ENCODE data around the gene UTS2B. TPM values are rescaled to one million over a fixed set of nuclear protein-coding genes. Genes with fewer than 3 reads are reported as not detected.
"Not testable (repeated sequence)": the region's sequence is repeated elsewhere in the genome, so short reads cannot be mapped to it uniquely, and the experiment has no call there.

Gene UTS2B
- total RNA-seq, 1 donor from 2014 or later, result 0.15 TPM

DNA sequence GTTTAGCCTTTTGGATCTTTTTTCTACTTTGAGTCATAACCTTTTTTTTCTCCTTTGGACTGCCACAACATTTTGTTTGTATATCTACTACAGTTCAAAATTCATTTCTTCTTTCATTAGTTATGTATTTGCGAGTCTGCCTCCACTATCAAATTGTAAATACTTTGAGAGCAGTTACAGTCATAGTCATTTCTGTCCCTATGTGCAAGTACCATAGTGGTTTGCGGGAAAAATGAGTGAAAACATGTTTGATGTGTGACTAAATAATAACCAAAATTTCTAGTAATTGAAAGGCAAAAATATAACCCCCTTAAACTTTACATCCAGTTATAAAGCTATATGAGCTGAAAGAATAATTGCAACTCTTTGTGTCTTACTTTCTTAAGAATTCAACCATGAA, 46.9 kb downstream of the UTS2B start:
- no peak for ATAC-seq
- DNase-seq (ENCODE audit: low spot score), result no peak

DNA sequence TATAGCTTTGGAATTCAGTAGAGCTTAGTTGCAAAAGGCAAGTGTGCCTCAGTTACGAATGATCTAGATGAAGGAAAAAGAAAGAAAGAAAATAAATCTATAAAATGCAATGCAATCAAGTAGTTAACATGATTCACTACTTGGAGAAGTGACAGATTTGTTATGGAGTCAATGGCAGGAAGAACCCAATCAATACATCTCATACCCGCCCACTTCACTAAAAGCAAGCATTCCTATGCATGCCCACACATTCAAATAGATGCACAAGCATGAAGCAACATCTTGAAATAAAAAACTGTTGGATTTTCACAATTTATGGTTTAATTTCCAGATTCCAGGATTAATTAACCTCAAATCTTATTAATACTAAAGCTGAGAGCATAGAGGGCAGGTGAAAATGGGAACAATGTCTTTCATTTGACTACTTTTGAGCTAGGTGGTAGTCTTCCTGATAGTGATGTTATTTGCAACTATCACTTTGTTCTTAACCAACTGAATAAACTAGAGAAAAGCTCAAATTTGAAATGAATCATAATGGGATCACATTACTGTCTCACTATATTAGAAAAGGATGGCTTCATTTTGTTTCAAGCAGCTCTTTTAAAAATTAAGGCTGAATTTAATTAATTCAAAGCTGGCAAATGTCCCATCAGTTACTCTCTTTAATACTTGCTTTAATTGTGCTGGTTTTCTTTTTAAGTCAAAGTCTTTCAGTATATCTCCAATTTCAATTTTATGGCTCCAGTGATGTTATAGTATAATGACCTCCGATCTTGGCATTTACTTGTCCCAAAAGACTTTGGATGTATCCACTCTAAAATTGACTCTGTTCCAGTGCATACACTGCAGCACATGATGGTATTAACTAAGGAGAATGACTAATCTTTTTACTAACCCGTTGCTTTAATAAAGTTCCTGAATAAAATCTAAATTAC, 47.8 kb downstream of the UTS2B start:
- ATAC-seq (peak; percentile 44), DNase-seq (ENCODE audit: low spot score) (no peak)

DNA sequence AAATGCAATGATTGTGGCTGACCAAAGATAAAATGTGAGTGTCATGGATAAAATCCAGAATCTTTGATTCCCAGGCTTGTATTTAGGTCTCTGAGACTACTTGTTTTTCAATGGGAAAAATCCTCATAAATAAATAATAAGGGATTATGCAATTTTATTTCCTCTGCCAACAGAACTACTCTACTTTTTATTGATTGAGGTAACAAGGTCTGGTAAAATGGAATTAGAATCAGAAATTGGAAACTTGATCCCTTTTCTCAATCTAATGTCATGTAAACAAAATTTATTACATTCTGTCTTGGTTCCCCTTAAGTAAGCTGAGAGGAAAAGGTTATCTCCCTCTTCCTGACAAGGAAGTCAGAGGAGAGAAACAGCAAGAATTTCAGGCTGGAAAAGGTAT, 49.4 kb downstream of the UTS2B start:
- ATAC-seq (peak; percentile 41), DNase-seq (ENCODE audit: low spot score) (no peak)

DNA sequence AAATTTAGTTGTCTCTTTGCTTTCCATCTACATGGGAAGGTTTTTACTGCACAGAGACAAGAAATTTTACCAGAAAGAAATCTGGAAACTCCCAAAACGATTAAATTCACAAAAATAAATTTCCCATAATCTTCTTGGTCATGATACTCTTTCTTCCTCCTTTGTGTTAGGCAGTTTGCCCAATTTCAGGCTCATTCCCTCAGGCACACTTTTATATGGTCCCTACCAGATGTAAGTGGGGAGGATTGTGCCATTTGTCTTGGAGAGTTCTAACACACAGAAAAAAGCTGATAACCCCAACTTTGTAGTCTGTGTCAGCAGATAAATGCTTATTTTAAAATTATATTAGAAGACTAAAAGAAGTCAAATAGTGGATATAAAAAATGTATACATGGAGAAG, 50.2 kb downstream of the UTS2B start:
- ATAC-seq (no peak), DNase-seq (ENCODE audit: low spot score) (no peak)

DNA sequence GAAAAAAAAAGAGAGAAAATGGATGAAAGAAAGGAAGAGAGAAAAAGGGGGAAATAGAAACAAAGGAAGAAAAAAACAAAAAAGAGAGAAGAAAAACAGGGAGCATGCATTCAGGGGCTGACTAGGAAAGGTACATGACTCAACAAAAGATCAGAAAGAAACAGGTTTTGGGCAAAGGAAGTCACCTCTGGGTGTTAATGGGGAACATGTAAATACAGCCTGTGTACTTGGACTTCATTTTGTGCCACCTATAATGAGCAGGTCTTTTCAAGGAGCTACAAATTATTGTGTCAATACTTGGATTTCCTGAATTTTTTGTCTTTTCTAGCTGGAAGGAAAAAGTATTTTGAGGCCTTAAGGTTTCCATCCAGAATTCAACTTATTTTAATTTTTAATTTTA, 54.6 kb downstream of the UTS2B start:
- DNase-seq (ENCODE audit: low spot score) (no peak), ATAC-seq (no peak)

DNA sequence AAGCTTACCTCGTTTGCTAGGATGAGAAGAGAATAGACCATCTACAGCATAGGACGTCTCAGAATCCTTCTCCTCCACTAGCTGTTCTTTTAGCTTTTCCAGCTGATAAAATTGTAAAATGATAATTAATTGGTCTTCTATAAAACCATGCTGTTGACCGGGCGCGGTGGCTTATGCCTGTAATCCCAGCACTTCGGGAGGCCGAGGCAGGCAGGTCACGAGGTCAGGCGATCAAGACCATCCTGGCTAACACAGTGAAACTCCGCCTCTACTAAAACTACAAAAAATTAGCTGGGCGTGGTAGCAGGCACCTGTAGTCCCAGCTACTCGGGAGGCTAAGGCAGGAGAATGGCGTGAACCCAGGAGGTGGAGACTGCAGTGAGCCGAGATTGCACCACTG, 55.1 kb downstream of the UTS2B start:
- ATAC-seq; DNase-seq (ENCODE audit: low spot score): not testable (repeated sequence)

DNA sequence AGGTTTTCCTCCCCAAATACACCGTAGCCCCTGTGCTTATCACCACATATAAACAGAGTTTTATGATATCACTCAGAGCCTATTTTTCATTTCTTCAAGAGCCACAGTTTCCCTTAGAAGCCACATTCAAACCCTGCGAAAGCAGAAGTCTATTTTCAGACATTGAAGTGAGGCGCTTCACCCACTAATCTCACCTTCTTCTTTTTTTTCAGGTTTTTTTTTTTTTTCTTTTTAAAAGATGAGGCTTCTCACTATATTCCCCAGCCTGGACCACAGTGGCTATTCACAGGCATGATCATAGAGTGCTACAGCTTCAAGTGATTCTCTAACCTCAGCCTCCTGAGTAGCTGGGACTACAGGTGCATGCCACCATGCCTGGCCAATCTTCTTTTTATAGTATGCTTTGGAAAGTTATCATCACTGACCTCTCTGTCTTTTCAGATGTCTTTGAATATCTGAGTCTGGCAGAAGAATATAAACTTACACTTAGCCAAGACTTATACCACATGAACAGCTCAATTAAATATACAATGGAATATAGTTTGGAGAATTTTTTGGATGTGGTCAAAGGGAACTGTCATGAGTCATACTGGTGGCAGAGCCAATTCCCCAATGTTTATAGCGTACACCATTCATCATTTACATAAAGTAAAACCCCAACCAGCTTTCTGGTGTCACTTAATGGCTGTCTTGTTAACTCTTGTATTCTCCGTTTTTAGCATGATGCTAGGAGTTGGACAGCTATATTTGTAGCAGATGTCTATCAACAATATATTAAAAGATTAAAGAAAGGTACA, 60.8 kb downstream of the UTS2B start:
- ATAC-seq (no peak), DNase-seq (ENCODE audit: low spot score) (no peak)

DNA sequence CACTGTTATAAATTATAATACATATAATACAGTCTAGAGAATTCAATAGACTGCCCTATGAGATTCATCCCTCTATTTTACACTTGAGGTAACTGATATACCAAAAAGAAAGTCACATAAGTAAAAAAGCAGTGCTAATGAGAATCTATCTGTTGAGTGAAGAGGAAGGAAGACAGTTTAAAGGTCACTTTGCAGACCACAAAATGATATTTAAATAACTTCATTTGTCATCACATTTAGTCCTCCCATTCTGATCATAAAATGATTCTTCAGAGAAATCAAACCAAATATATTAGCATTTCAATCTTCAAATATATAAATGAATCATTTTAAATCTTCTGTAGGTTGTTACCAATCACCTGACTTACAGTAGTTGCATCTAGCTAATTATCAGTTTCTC, 61.6 kb downstream of the UTS2B start:
- no peak for DNase-seq (ENCODE audit: low spot score)
- no peak for ATAC-seq

DNA sequence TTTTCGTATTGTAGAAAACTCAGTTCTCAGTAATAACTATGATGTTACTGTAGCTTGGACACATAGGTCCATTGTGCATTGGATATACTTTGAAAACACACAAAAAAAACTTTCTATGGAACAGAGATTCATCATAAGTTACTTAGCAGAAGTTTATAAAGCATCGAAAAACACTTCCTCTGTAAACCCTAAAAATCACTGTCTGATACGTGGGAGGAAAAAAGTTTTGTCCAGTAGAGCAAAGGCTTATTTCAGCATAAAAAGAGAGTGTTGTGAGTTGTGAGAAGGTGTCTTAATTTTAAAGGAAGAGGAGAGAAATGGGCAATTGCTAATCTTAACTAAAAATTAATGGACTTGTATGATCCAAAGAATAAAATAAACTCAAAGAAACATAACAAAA, 66.5 kb downstream of the UTS2B start:
- DNase-seq (ENCODE audit: low spot score) (no peak), ATAC-seq (no peak)

DNA sequence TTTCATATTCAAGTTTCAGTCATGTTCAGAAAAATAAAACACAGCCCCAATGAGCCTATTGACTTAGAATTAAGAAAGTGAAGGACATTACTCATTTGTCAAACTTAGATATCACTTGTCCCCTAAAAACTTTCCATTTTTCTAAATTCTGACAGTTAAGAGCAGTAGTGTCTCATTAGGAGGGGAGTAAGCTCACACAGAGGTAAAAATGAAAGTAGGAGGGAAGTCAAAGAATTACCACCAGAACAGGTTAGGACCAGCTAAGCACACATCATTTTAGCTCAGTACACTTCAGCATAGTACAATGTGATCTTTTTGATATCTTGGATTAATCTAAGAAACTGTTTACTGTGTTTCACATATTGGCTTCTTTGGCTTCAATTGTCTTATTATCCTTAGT, 67.0 kb downstream of the UTS2B start:
- DNase-seq (ENCODE audit: low spot score), result no peak
- peak; percentile 38 for ATAC-seq

DNA sequence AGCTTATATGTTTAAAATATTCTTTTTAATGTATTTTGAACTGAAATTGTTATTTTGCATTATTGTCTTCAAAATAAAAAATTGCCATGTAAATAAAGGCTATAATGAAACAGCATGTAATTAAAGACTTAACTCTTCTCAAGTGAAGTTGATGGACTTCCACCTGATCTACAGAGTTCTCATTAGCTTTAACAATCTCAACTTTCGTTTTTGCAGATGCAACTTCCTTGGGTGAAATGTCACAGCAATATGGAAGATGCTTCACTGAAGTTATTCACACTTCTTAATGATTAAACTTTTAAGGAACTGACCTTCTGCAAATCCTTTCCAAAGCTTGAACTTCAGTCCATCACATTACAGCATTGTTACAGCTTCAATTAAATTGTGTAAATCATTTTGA, 67.7 kb downstream of the UTS2B start:
- ATAC-seq (no peak), DNase-seq (ENCODE audit: low spot score) (no peak)

DNA sequence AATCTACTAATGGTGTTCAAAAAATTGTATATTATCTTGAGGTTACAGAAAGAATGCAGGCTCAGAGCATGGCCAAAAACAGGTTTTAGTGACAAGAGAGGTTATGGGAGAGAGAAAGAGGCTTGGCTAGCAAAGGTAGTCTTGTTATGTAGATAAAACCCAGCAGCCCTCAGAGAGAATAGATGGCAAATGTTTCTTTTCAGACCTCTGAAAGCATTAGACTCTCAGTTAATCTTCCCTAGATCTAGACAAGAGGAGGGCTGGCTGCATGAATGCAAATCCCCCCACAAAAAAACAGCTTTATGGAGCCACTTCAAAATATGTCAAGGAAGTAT, 69.1 kb downstream of the UTS2B start:
- no peak for DNase-seq (ENCODE audit: low spot score)
- peak; percentile 74 for ATAC-seq

DNA sequence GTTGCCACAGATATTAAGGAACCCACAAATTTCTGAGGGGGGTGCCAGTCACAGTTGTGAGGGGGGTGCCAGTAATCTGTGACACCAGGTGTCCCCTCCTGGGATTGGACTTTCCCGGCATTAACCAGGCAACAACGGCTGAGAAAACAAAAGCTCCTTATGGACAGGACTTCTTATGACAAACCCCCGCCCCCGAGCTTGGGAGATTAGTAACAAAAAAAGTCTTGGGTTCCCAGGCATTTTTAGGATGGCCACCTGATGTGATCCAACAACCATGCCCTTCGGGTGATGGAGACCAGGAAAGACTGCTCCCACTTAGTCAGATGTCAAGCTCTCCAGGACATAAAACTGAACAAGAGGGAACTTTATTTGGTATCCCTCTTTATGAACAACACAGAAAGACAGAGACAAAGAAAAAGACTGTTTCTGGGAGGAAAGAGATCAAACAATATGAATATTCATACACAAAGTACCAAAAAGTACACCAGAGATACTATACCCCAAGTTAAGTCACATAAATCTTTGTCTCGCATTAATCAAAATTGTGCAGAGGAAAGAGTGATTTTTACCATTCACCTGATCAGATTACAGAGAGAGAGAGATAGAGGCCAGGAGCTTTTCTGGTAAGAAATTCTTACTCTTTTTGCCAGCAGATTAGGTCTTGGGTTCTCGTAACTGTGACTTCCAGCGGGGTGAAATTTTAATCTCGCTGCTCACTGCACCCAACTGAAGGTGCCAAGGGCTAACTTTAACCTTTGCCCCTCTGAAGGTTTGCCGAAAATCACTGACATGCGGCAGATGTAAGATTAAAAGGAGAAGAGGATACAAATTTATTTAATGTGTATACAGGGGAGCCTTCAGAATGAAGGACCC, 69.7 kb downstream of the UTS2B start:
- DNase-seq (ENCODE audit: low spot score) (peak; percentile 50), ATAC-seq (peak; percentile 91)

DNA sequence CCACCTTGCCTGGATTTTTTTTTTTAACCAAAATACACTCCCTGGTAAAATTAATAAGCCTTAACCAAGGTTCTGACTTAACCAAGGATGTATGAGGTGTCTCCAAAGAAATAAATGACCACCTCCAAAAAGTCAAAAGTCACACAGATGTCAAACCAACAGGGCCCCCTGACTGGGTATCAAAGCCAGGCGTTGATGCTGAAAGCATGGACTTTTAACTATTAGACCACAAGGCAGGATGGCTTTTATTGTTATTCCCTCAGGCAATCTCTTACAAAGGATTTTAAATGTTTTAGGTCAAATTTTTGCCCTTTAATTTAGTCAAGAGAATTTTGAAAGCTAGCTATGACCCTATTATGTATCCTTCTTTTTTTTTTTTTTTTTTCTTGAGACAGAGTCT, 70.8 kb downstream of the UTS2B start:
- DNase-seq (ENCODE audit: low spot score) (no peak), ATAC-seq (no peak)

DNA sequence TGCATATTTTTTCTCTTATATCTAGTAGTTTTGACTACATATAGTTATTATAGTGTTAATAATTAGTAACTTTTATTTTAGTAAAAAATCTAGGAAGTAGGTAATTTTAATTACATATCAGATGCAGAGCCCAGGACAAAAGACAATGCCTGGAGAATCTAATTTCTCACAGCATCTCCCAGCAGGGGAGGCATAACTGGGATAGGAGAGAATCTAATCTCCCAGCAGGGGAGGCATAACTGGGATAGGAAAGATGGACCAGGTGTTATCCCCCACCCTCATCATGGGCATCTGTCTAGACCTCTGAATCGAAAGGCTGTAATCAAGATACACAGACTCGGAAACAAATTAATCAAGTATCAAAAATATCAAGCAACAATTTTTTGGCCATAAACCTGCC, 73.0 kb downstream of the UTS2B start:
- ATAC-seq, result no peak
- DNase-seq (ENCODE audit: low spot score), result no peak

DNA sequence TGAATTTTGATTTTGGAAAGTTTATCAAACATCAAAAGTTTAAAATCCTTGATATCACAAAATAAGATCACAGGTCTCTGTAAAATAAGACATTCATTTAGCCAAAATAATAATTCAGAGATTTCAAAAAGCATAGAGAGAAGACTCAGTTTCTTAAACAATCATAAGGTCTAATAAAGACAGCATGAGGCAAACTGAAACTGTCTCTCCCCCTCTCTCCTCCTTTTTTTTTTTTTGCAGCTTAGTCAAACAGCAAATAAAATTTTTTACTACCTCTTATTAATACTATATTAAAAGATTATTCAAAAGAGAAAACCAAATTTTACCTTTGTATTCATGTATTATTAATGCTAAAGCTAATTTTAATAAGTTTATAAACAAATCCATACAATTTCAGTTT, 73.9 kb downstream of the UTS2B start:
- DNase-seq (ENCODE audit: low spot score), result no peak
- no peak for ATAC-seq

DNA sequence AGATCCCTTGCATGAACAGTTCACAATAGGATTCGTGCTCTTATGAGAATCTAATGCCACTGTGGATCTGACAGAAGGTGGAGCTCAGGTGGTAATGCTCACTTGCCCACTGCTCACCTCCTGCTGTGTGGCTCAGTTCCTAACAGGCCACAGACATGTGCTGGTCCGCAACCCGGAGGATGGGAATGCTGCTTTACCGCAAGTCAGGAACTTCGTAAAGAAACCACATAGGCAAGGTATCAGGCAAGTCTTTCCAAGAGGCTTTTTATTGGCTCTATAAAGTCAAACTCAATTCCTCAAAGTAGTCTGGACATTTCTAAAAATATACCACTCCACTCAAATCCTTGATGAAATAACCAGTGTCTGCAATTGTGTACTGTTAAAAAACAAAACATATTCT, 75.2 kb downstream of the UTS2B start:
- no peak for DNase-seq (ENCODE audit: low spot score)

DNA sequence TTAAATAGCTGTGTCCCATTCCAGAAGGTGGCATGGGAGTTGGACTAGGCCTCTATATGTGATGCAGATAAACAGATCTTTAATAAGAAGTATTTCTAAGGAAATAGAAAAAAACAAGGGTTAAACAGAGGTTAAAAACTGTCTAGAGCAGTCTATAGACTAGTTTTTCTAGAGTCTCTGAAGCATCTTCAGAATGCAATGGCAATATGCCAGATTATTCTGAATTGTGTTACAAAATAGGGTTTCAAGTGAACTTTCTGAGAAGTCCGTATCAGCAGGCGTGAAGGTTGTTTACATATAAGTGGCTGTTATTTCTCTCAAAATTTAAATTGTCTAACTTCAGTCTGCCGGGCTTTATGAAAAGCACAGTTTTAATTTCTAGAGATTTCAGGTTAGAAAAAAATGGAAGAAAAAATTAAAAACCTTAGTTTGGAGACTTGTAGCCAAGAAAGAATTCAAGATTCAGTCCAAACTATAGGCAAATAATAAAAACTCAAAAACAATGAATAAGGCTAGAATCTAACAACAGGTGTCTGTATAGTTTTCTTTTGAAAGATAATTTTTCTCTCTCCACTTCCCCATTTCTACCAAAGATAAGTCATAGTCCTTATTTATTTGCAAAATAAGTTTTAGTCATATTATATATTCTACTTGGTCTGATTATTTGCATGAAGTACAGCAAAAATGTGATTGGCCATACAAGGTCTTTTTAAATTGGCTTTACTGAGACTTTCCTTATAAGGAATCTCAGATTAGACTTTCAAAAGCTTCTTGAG, 76.0 kb downstream of the UTS2B start:
- DNase-seq (ENCODE audit: low spot score) (no peak), ATAC-seq (no peak)

More for the DNA sequence above, 75.2 kb downstream of the UTS2B start:
- ATAC-seq, result no peak

DNA sequence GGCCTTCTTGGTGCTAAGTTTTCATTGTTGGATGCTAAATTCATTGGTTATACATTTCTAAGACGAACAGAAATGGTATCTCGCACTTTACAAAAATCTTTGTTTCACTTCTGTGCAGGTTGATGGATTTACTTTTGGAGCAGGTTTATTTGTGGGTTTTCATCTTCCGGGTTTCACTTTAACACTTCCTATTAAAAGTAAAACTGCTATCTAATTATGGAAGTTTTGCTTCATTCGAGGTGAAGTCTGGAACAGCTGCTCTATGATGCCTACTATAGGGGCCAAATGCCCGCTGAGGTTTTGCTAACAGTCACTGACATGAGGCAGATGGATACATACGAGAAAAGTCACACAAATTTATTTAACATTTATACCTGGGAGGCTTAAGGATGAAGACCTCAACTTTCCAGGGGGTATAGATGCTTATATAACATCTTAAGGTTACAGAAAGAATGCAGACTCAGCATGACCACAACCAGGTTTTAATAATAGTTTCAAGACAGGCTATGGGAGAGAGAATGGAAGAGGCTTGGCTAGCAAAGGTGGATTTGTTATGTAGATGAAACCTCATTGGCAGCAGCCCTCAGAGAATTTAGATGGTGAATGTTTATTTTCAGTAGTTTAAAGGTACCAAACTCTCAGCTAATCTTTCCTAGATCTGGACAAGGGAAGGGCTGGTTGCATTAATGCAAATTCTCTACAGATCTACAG, 77.1 kb downstream of the UTS2B start:
- DNase-seq (ENCODE audit: low spot score) (no peak), ATAC-seq (no peak)

DNA sequence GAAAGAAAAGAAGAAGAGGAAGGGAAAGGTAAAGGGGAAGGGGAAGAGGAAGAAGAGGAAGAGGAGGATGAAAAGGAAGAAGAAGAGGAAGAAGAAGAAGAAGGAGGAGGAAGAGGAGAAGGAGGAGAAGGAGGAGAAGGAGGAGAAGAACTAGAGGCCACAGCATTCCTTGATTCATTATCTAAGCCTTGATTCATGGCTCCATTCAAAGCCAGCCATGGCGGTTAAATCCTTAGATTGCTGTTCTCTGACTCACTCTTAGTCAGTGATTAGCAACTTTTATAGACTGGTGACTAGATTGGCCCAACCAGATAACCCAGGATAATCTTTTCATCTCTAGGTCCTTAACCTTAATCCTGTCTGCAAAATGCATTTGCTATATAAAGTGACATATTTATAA, 83.7 kb downstream of the UTS2B start:
- ATAC-seq (no peak), DNase-seq (ENCODE audit: low spot score) (no peak)

Measured in left lobe of liver (tissue), 2 donors.